Heart left ventricle (tissue), 16 donors: ENCODE data around the gene SFSWAP. TPM values are rescaled to one million over a fixed set of nuclear protein-coding genes. Genes with fewer than 3 reads are reported as not detected.

Experiments used
- ATAC-seq, 4 donors: fragments of 200-7000 bp; cut with Tn5 transposase; one replicate each; pipeline ENCODE4 v1.9.1; 2020 to 2022; ENCODE audit warnings: moderate library complexity in 4 of 4, mild to moderate bottlenecking in 3 of 4, moderate number of reproducible peaks in 1 of 4
- DNase-seq, 5 donors: peaks; one replicate each; pipeline ENCODE4 v3.0.0-alpha.2; 2020
- H3K27ac ChIP-seq, 12 donors: fragments of 200-600 bp; sonication (generic) in 4 of 12; one replicate each; pipeline versions ENCODE4 v1.5.0 to v1.8.0; 2016 to 2022; ENCODE audit warnings: mild to moderate bottlenecking in 2 of 12
- H3K27me3 ChIP-seq, 9 donors: fragments of 200-600 bp; sonication (generic) in 2 of 9; one replicate each; pipeline versions ENCODE4 v1.5.1 to v1.8.0; 2016 to 2022; ENCODE audit warnings: mild to moderate bottlenecking in 3 of 9
- H3K36me3 ChIP-seq, 9 donors: fragments of 200-600 bp; sonication (generic) in 2 of 9; one replicate each; pipeline versions ENCODE4 v1.5.0 to v1.8.0; 2018 to 2022; ENCODE audit warnings: mild to moderate bottlenecking in 2 of 9
- H3K4me1 ChIP-seq, 12 donors: fragments of 200-600 bp; sonication (generic) in 4 of 12; one replicate each; pipeline versions ENCODE4 v1.5.0 to v1.8.0; 2016 to 2022; ENCODE audit warnings: mild to moderate bottlenecking in 3 of 12
- H3K4me3 ChIP-seq, 12 donors: fragments of 200-600 bp; sonication (generic) in 4 of 12; one replicate each; pipeline versions ENCODE4 v1.5.0 to v1.8.0; 2017 to 2022; ENCODE audit warnings: mild to moderate bottlenecking in 9 of 12, moderate library complexity in 4 of 12
- H3K9me3 ChIP-seq, 12 donors: fragments of 200-600 bp; sonication (generic) in 4 of 12; one replicate each; pipeline versions ENCODE4 v1.5.0 to v1.8.0; 2016 to 2022; ENCODE audit warnings: mild to moderate bottlenecking in 1 of 12
- POLR2A ChIP-seq, 2 donors: fragments of 450-650 bp; IDR thresholded peaks; one replicate each; pipeline ENCODE4 v1.6.1; 2017; ENCODE audit warnings: antibody characterized with exemption in 2 of 2, mild to moderate bottlenecking in 2 of 2, moderate library complexity in 2 of 2
- WGBS, 4 donors: extraction: QIAGEN DNeasy Blood & Tissue Kit in 2 of 4; methylation state at CpG; one replicate each; pipeline versions ENCODE4 v1.1.5 to v1.1.7; 2013 to 2018; 5-methylcytosine and 5-hydroxymethylcytosine counted together
- intact Hi-C, 10 donors: fragments of 100-400 bp; cut with DNase I; formaldehyde crosslinking; loops; one replicate each; pipeline versions ENCODE4 v1.11.1 to v1.14.2; 2022
- polyA plus RNA-seq, 2 donors: library from polyadenylated mRNA; stranded (reverse); fragments of 200-250 nt; gene quantifications; one replicate each; pipeline ENCODE4 v1.2.3, GENCODE V29; 2013
- total RNA-seq, 9 donors: library from RNA; depleted of rRNA in 2 of 9; stranded (reverse); fragments of >200 nt in 2 of 9; fragmentation: NEBNext Ultra II Directional in 3 of 9; extraction: Animal tissue kit (Norgen Biotek cat#: 25700) in 3 of 9; gene quantifications; one replicate each; pipeline versions ENCODE4 v1.1.0 to v1.2.4, GENCODE V29; 2016 to 2023
- TF ChIP-seq, protein P1 (sequence below), 12 donors: fragments of 200-600 bp; sonication (generic) in 4 of 12; IDR thresholded peaks; one replicate each; pipeline versions ENCODE4 v1.5.0 to v1.8.0; 2018 to 2022; ENCODE audit warnings: antibody characterized with exemption in 12 of 12, mild to moderate bottlenecking in 5 of 12
- donor health status: ischemic (EF 13 %, LVEDD 7.1; RV severe dilation, severe dysfunction).
- donor health status: healthy with polysubstance abuse.
- donor health status: DM: no; HTN: yes; CAD: no.
- donor health status: DM: no; HTN: no; CAD: no.
- donor health status: ischemic (EF 25% LVEDD 6.9; RV normal size, moderate dysfunction).
- donor health status: ischemic (EF 25% LVEDD 5.7; RV mildly dilated, moderate dysfunction).
- donor health status: healthy.
- donor health status: DM: yes; HTN: yes; CAD: no.
- donor health status: ischemic (EF 35%, LVEDD 5.7; RV mildly dilated, moderate dysfunction).
- donor health status: nonischemic (EF 11% LVEDD 7.7; RV severe dilation, severe dysfunction).
- donor health status: DM: yes; HTN: yes; CAD: no.
- donor health status: PGD.
- donor health status: ischemic (EF 29% LVEDD 5.4; RV normal size, mild dysfunction).
- donor health status: nonischemic (EF 23%, LVEDD 6.1; RV moderate dilation, normal function).

Gene SFSWAP
- total and polyA plus RNA-seq, 11 donors = 10.4 to 25.1 (median 18.6) TPM

DNA sequence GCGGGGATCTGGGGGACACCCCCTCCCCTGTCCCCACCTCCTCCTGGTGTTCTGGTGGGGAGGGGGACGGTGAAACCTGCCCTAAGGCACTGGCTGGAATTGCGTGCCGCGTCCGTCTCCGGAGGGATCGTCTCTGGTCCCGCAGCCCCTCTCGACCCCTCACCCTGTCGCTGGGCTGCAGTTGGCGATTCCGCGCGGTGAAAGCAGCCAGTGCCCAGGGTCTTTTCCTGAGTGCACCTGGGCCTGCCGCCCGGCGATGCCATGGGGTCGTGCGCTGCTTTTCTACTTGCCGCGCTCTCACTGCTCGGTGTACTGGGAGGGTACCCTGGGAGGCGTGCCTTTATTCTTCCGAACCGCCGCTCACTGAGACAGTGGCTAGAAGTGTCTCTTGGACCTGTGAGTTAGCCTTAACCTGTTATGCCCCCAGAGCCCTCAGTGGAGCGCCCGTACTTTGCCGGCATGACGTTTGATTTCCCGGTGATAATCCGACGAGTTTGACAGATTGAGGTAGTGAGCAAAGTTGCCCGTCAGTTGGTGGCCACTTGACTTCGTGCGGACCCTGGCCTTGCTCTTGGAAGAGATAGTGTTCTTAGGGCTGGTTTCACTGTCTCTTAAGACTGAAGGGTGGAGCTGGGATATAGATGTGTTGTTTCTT, 788 bp downstream of the SFSWAP start:
- intact Hi-C loops = loop anchor here in 3 of 10 donors (5.0 to 10.0 kb wide), 3 partner anchors 233 to 607 kb away; partner anchors contain the start of gene EP400 (in 2 of the 3)
- peak in 1 of 4 donors; percentile 7 for ATAC-seq
- 1 to 2% (median 1%) methylated on average over 20 to 37 of the region's 37 CpGs for WGBS, 4 donors

DNA sequence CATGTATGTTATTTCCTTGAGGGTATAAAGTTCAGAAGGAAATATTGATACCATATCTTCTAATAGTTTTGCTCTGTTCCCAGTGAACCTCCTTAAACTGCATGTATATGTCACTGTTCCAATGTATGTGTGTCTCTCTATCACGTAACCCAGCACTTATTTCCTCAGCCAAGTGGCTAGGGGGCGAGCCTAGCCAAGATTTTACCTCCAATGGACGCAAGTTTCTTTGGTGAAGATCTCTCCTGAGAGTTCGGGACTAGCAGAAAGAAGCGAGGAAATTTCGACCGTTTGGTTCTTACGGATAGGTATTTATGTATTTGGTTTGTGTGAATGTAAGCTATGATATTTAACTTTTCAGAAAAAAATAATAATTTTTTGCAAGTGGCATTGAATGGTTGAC, 2.5 kb downstream of the SFSWAP start:
- H3K27ac ChIP-seq = no peak overlapping the region
- DNase-seq (no peak), ATAC-seq (no peak)
- peaks cover 0 to 4% (median 0%) of the 10 kb centered on the region in 12 donors for H3K9me3 ChIP-seq
- no peak overlapping the region for H3K4me3 ChIP-seq
- no peak for TF ChIP-seq POLR2A (IDR thresholded peaks at IDR 0.05)
- H3K36me3 ChIP-seq = peaks cover 3 to 53% (median 50%) of the 10 kb centered on the region in 9 donors
- peaks cover 2 to 27% (median 21%) of the 10 kb centered on the region in 12 donors for H3K4me1 ChIP-seq
- intact Hi-C loops = loop anchor here in 3 of 10 donors (5.0 to 10.0 kb wide), 3 partner anchors 231 to 609 kb away; partner anchors contain the start of gene EP400 (in 2 of the 3)
- 83 to 90% (median 84%) methylated on average over 8 of the region's 8 CpGs for WGBS, 4 donors
- H3K27me3 ChIP-seq = no peaks in the 10 kb centered on the region

More for the DNA sequence above, 788 bp downstream of the SFSWAP start:
- Histone ChIP-seq H3K4me1 (peaks cover 2 to 27% (median 21%) of the 10 kb centered on the region in 12 donors), H3K9me3 (peaks cover 0 to 4% (median 0%) of the 10 kb centered on the region in 12 donors), H3K27ac (peak overlapping the region in 8 of 12 donors; percentile 90 to 99 (median 96)), H3K27me3 (no peaks in the 10 kb centered on the region), H3K36me3 (peaks cover 3 to 36% (median 33%) of the 10 kb centered on the region in 9 donors), H3K4me3 (peak overlapping the region; percentile 69 to 100 (median 94))
- TF ChIP-seq, protein P1, sequence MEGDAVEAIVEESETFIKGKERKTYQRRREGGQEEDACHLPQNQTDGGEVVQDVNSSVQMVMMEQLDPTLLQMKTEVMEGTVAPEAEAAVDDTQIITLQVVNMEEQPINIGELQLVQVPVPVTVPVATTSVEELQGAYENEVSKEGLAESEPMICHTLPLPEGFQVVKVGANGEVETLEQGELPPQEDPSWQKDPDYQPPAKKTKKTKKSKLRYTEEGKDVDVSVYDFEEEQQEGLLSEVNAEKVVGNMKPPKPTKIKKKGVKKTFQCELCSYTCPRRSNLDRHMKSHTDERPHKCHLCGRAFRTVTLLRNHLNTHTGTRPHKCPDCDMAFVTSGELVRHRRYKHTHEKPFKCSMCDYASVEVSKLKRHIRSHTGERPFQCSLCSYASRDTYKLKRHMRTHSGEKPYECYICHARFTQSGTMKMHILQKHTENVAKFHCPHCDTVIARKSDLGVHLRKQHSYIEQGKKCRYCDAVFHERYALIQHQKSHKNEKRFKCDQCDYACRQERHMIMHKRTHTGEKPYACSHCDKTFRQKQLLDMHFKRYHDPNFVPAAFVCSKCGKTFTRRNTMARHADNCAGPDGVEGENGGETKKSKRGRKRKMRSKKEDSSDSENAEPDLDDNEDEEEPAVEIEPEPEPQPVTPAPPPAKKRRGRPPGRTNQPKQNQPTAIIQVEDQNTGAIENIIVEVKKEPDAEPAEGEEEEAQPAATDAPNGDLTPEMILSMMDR (IDR thresholded peaks at IDR 0.05) = no peak
- DNase-seq = no peak

DNA sequence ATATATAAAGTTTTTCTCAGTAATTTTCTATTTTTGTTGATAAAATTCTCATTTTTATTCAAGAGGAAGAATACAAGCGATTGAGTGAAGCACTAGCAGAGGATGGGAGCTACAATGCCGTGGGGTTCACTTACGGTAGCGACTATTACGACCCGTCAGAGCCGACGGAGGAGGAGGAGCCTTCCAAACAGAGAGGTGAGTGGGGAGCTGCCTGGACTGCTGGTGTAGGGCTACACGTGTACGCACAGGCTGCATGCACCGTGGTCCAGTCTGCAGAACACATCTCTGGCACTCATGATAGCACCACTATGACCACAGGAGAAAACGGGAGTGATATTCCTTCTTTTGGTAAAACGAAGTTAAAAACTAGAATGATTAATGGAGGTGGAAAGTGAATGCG, 3.9 kb downstream of the SFSWAP start:
- Histone ChIP-seq H3K9me3 (no peaks in the 10 kb centered on the region), H3K36me3 (peaks cover 3 to 67% (median 64%) of the 10 kb centered on the region in 9 donors), H3K27me3 (no peaks in the 10 kb centered on the region), H3K4me1 (peaks cover 2 to 27% (median 21%) of the 10 kb centered on the region in 12 donors), H3K27ac (no peak overlapping the region), H3K4me3 (no peak overlapping the region)
- 94% methylated on average over 14 of the region's 14 CpGs for WGBS, 4 donors
- TF ChIP-seq, protein P1 (IDR thresholded peaks at IDR 0.05) = no peak
- TF ChIP-seq POLR2A (IDR thresholded peaks at IDR 0.05) = no peak
- intact Hi-C loops = loop anchor here in 3 of 10 donors (5.0 to 10.0 kb wide), 3 partner anchors 230 to 610 kb away; partner anchors contain the start of gene EP400 (in 2 of the 3)
- ATAC-seq (no peak), DNase-seq (no peak)

DNA sequence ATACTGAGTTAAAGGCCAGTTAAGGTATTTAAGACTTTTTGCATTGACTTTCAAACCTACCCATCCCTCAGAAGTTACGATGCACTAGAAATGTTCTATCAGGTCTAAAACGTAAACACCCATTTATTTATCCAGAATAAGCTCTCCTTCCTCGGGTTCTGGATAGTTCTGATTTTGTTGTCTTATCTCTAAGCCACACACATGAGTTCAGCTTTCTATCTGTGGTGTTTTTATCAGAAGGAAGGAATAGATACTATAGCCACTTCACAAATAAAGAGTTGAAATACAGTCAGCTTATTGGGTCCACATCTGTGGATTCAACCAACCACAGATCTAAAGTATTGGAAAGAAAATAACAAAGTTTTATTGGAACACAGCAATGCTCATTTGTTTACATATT, 5.4 kb downstream of the SFSWAP start:
- Histone ChIP-seq H3K4me1 (peaks cover 2 to 20% (median 15%) of the 10 kb centered on the region in 12 donors), H3K27me3 (no peaks in the 10 kb centered on the region), H3K27ac (no peak overlapping the region), H3K4me3 (no peak overlapping the region), H3K36me3 (peaks cover 7 to 82% (median 80%) of the 10 kb centered on the region in 9 donors), H3K9me3 (no peaks in the 10 kb centered on the region)
- 62 to 72% (median 65%) methylated on average over 3 of the region's 3 CpGs for WGBS, 4 donors
- ATAC-seq (no peak), DNase-seq (no peak)
- TF ChIP-seq, protein P1 (IDR thresholded peaks at IDR 0.05) = no peak
- intact Hi-C loops = loop anchor here in 3 of 10 donors (10.0 kb wide), 2 partner anchors 229 to 611 kb away; partner anchors contain the start of gene EP400 (in 1 of the 3)
